ENCODE measurements around the gene AGMAT. TPM values are rescaled to one million over a fixed set of nuclear protein-coding genes. Genes with fewer than 3 reads are reported as not detected.

Gene AGMAT
- total RNA-seq, 1 donor from 2014 or later = 0.82 TPM

GRCh38 chr1:15595809-15596617, 11.2 kb upstream of the AGMAT start:
- Mint-ChIP-seq H3K27me3 (ENCODE audit: low read depth) (peaks cover 5% of the 10 kb centered on the region), H3K27ac (ENCODE audit: unreplicated experiment) (no peak overlapping the region), H3K9me3 (ENCODE audit: low read depth) (no peaks in the 10 kb centered on the region), H3K36me3 (ENCODE audit: low read depth) (no peaks in the 10 kb centered on the region), H3K4me1 (ENCODE audit: low read depth) (peaks cover 3% of the 10 kb centered on the region), H3K4me3 (ENCODE audit: unreplicated experiment) (no peak overlapping the region)
- DNase-seq (ENCODE audit: low spot score) = no peak
- TF ChIP-seq, protein P1, sequence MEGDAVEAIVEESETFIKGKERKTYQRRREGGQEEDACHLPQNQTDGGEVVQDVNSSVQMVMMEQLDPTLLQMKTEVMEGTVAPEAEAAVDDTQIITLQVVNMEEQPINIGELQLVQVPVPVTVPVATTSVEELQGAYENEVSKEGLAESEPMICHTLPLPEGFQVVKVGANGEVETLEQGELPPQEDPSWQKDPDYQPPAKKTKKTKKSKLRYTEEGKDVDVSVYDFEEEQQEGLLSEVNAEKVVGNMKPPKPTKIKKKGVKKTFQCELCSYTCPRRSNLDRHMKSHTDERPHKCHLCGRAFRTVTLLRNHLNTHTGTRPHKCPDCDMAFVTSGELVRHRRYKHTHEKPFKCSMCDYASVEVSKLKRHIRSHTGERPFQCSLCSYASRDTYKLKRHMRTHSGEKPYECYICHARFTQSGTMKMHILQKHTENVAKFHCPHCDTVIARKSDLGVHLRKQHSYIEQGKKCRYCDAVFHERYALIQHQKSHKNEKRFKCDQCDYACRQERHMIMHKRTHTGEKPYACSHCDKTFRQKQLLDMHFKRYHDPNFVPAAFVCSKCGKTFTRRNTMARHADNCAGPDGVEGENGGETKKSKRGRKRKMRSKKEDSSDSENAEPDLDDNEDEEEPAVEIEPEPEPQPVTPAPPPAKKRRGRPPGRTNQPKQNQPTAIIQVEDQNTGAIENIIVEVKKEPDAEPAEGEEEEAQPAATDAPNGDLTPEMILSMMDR (IDR thresholded peaks at IDR 0.05) = no peak

DNA sequence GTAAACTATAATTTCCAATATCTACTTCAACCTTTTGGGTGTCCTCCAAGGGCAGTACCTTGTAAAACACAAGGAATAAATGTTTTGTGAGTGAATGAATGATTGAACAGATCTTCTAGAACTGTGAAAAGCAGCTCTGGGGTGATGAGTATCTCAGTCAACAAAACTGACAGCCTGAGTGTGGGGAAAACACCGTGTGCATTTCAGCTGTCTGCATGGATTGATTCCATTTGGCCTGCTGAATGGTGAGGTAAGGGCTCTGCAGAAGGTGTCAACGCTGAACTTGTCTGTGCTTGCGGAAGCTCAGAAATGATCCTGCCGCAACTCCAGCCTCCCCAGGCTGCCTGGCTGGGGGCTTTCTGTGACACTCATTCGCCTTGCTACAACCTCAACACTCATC, 7.4 kb upstream of the AGMAT start:
- no peak for DNase-seq (ENCODE audit: low spot score)
- no peak overlapping the region for H3K4me3 Mint-ChIP-seq (ENCODE audit: unreplicated experiment)
- peaks cover 2% of the 10 kb centered on the region for H3K36me3 Mint-ChIP-seq (ENCODE audit: low read depth)
- H3K27me3 Mint-ChIP-seq (ENCODE audit: low read depth) = peaks cover 4% of the 10 kb centered on the region
- TF ChIP-seq, protein P1 (IDR thresholded peaks at IDR 0.05) = no peak
- H3K9me3 Mint-ChIP-seq (ENCODE audit: low read depth) = no peaks in the 10 kb centered on the region
- H3K27ac Mint-ChIP-seq (ENCODE audit: unreplicated experiment) = no peak overlapping the region
- H3K4me1 Mint-ChIP-seq (ENCODE audit: low read depth) = peaks cover 3% of the 10 kb centered on the region

GRCh38 chr1:15583016-15583706, 1.7 kb downstream of the AGMAT start:
- H3K27ac Mint-ChIP-seq (ENCODE audit: unreplicated experiment) = no peak overlapping the region

DNA sequence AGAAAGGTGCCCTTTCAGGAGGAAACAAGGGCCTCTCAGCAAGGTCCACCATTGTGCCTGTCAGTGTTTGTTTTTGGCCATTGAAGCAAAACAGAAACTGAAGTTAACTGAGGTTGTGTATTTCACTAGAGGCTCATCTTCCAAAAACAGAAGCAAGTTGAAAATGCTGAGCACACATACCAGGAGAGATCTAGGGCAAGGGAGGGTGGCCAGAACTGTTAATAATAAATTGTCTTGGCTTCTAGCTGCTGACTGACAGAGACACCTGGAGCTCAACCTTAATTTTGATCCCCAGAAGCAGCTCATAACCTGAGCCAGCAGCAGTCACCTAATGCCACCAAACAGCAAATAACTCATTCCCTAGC, 5.2 kb downstream of the AGMAT start:
- DNase-seq (ENCODE audit: low spot score) = no peak
- peaks cover 3% of the 10 kb centered on the region for H3K36me3 Mint-ChIP-seq (ENCODE audit: low read depth)
- no peak overlapping the region for H3K4me3 Mint-ChIP-seq (ENCODE audit: unreplicated experiment)
- no peaks in the 10 kb centered on the region for H3K27me3 Mint-ChIP-seq (ENCODE audit: low read depth)
- peaks cover 12% of the 10 kb centered on the region for H3K4me1 Mint-ChIP-seq (ENCODE audit: low read depth)
- H3K9me3 Mint-ChIP-seq (ENCODE audit: low read depth) = no peaks in the 10 kb centered on the region
- H3K27ac Mint-ChIP-seq (ENCODE audit: unreplicated experiment) = no peak overlapping the region
- TF ChIP-seq, protein P1 (IDR thresholded peaks at IDR 0.05) = no peak

More at GRCh38 chr1:15583016-15583706, 1.7 kb downstream of the AGMAT start:
- Mint-ChIP-seq H3K36me3 (ENCODE audit: low read depth) (peaks cover under 1% of the 10 kb centered on the region), H3K27me3 (ENCODE audit: low read depth) (no peaks in the 10 kb centered on the region), H3K4me1 (ENCODE audit: low read depth) (peaks cover 10% of the 10 kb centered on the region), H3K9me3 (ENCODE audit: low read depth) (no peaks in the 10 kb centered on the region), H3K4me3 (ENCODE audit: unreplicated experiment) (no peak overlapping the region)
- TF ChIP-seq, protein P1 (IDR thresholded peaks at IDR 0.05) = no peak
- DNase-seq (ENCODE audit: low spot score) = no peak

DNA sequence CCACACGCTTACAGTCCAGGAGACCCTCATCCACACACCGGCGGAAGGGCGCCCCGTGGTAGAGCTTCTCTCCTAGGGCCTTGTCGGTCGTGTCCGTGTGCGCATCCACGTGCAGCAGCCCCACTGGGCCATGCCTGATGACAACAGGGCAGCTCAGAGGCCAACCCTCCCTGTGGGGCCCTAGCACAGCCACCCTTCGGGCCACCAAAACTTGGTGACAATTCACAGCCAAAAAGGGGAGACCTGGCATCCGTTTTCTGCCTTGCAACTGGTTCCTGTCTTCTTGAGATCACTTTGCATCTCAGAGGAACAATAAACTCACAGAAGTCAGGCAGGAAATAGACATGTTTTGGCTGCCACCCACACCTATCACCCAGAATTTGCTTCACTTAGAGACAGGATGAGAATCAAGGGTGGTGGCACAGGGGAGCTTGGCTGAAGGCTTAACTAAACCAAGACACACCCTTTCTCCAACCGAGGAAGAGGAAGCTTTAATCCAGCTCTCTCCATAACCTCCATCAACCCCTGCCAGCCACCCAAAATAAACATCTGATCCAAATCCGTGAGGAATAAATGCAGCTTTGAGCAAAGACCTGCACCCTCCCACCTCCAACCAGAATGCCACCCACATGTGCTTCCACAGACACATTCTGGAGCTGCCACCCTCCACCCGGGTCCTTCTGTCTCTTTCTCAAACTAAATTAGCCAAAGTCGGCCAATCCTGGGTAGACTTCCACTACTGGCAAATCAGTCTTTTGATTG, 5.7 kb downstream of the AGMAT start:
- no peak overlapping the region for H3K4me3 Mint-ChIP-seq (ENCODE audit: unreplicated experiment)
- DNase-seq (ENCODE audit: low spot score) = no peak
- H3K36me3 Mint-ChIP-seq (ENCODE audit: low read depth) = peaks cover 3% of the 10 kb centered on the region
- no peak overlapping the region for H3K27ac Mint-ChIP-seq (ENCODE audit: unreplicated experiment)
- no peaks in the 10 kb centered on the region for H3K9me3 Mint-ChIP-seq (ENCODE audit: low read depth)
- peaks cover 17% of the 10 kb centered on the region for H3K4me1 Mint-ChIP-seq (ENCODE audit: low read depth)
- H3K27me3 Mint-ChIP-seq (ENCODE audit: low read depth) = no peaks in the 10 kb centered on the region
- TF ChIP-seq, protein P1 (IDR thresholded peaks at IDR 0.05) = no peak
